NCI-H1417 treated with DMSO at 0.1 percent for 48 hours (cell line): Measurements from ENCODE around the gene GALNT9.
"Not testable (repeated sequence)": the region's sequence is repeated elsewhere in the genome, so short reads cannot be mapped to it uniquely, and the experiment has no call there.

ENCODE experiments used
- DNase-seq: peaks from one replicate; lab custom pipeline; 2025; lab: John Stamatoyannopoulos, UW

Gene GALNT9

DNA sequence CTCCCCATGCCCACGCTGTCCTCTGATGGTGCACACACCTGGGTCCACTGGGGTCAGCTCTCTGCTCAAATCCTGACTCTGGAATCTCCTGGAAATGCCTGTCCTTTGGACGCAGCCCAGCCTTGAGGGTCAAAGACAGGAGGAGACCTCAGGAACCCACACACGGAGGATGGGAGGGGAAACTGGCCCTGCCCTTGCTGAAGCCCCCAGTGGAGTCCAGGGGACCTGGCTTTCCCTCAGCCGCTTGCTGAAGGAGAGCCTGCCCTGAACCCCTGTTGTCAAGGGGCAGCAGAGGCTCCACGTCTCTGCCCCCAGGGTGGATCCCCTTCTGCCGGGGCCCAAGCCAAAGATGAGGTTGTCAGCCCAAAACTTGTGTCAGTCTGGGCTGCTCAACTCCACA is 16.9 kb downstream of the GALNT9 start:
- no peak for DNase-seq

DNA sequence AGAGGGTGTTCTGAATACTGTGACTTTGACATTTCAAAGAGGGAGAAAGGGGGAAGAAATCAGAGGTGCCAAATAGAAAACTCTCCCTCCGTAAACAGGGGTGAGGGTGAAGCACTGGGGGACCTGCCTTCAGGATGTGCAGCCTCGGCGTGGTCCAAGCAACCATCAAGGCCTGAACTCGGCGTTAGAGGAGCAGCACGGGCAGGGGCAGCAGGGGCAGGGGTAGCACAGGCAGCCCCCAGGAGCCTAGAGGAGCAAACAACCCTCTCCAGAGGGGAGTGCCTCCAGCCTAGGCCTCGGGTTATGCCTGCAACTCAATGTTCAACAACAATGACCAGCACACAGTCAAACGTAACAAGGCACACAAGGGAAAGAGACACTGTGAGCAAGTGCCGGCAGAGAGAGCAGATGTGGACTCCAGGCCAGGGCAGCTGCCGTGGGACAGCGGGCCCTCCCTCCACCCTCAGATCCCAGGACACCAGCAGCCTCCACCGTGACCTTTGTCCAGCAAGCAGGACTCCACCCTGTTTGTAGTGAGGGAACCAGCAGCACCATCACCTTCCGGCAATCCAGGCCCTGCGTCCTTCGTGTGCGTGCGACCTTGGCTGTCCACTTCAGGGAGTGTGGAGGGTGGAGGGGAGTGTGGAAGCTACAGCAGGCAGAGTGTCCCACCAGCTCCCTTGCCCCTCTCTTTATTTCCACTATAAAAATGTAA is 18.0 kb downstream of the GALNT9 start:
- DNase-seq = no peak

- DNase-seq = no peak
Observed at GRCh38 chr12:132310181-132311040, 19.0 kb downstream of the GALNT9 start.

DNA sequence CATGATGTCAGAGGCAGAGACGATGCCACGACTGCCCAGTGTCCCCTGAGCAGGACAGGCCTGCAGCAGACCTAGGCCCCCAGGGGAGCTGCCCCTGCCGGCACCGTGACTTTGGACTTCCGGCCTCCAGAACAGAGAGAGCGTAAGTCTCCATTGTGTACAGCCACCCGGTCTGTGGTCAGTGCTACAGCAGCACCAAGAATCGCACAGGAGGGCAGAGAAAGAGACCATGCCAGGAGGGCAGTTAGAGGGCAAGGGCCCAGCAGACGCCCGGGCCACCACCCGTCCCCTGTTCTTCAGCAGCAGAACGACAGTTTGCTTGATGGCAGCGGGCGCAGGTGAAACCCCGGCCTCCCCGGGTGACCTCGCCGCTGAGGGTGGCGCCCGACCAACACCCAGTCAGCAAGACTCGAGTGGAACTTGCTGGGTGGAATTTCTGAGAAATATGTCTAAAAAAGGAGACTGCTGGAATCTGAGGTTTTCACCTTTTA is 19.7 kb downstream of the GALNT9 start:
- DNase-seq = no peak

DNA sequence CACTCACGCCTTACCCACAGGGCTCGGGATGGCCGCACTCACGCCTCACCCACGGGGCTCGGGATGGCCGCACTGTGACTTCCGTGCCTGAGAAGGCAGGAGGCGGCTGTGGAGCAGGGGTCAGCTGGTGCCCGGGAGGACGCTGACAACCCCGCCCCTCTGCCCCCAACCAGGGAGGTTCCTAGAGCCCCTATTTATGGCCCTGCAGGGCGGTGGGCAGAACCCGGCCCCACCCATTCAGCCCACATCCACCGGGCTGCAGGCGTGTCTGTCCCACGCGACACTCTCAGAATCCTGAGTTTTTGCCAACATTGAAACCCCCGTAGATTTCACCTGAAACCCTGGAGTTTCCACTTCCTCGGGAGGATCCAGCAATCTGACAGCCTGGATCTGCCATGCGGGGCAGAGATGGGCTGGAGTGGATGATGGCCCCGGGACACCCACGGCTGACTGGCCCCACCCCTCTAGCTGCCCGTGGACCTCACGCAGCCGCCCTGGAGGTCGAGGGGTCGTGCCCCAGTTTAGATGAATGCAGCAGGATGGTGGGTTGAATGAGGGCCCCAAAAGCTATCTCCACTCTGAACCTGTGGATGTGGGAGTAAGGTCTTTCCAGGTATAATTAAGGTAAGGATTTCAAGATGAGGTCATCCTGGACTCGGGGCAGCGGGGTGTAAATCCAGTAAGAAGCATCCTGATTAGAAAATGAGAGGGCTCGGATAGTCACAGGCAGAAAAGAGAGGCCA is 20.4 kb downstream of the GALNT9 start:
- no peak for DNase-seq

DNA sequence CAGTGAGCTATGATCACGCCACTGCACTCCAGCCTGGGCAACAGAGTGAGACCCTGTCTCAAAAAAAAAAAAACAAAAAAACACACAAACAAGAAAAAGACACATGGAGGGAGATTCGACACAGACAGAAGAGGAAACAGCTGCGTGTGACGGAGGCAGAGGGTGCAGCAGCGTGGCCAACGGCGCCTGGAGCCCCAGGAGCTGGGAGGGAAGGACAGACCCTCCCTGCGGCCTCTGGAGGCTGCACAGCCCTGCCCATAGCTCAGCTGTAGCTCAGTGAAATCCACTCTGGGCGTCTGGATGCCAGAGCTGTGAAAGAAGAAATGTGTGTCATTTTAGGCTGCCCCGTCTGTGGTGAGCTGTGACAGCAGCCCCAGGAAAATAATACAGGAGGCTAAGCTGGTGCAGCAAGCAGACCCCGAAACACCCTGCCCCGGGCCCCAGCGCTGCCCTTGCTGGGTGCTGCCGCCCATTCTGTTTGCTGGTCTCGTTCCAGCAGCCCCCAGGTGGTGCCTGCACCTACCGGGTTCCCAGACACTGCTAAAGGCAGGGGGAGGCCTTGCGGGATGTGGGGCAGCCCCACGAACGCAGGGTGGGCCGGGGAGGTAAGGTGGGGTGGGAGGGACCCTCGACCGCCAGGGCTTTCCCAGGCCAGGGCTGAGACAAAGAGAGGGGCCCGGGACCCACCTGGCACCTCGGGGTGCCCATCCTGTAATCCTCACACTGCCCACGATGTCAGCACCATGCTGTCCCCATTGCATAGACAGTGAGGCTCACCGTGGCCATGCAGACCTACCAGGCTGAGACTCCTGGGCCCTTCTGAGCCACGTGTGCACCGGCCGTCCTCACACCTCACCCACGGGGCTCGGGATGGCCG is 21.2 kb downstream of the GALNT9 start:
- no peak for DNase-seq

DNA sequence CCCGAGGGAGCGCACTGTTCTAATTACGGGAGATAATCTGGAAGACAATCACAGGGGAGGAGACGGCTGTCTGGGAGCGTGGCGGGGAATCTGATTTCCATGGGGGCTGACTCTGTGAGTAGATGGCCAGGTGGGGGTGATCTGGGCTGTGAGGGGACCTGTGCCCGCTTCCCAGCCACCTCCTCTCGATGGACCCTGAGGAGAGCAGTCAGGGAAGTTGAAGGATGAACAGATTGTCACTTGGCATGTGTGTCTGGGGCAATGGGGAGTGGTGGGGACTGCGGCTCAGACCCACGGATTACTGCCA is 22.6 kb downstream of the GALNT9 start:
- no peak for DNase-seq

- no peak for DNase-seq
Observed at GRCh38 chr12:132305991-132306884, 23.2 kb downstream of the GALNT9 start.

DNA sequence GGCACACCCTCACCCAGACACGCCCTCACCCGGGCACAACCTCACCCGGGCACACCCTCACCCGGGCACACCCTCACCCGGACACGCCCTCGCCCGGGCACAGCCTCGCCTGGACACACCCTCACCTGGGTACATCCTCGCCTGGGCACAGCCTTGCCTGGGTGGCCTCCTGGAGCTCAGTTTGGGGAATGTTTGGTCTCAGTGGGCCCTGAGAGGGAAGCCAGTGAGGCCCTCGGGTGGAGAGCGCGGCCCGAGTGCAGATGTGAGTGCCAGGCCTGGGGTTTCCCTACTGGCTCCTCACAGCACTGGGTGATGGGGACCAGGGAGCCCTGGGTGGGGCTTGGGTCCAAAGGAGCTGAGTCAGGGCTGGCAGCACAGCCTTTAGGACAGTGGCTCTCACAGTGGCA is 23.8 kb downstream of the GALNT9 start:
- DNase-seq = no peak

DNA sequence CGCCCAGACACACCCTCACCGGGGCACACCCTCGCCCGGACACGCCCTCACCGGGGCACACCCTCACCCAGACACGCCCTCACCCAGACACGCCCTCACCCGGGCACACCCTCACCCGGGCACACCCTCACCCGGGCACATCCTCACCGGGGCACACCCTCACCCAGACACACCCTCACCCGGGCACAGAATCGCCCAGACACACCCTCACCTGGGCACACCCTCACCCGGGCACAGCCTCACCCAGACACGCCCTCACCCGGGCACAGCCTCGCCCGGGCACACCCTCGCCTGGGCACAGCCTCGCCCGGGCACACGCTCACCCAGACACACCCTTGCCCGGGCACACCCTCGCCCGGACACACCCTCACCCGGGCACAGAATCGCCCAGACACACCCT is 24.5 kb downstream of the GALNT9 start:
- DNase-seq = not testable (repeated sequence)

GRCh38 chr12:132303853-132304373 is 25.5 kb downstream of the GALNT9 start:
- DNase-seq = not testable (repeated sequence)

- DNase-seq = no peak
Observed at GRCh38 chr12:132302466-132303358, 26.7 kb downstream of the GALNT9 start.

GRCh38 chr12:132300789-132301722 is 28.3 kb downstream of the GALNT9 start:
- no peak for DNase-seq

DNA sequence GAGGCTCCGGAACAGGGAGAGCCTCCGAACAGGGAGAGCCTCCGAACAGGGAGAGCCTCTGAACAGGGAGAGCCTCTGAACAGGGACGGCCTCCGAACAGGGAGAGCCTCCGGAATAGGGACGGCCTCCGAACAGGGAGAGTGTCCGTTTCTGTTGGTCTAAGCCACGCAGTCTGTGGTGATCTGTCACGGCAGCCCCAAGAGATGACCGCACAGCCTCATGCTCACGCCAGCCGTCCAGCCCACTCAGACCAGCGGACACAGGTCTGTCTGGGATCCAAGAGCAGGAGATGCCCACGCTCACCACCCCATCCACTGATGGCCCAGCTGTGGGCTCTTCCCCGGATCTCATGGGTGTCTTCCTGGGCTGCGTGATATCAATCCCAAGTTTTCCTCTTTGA is 33.3 kb downstream of the GALNT9 start:
- no peak for DNase-seq

GRCh38 chr12:132295561-132295960 is 33.8 kb downstream of the GALNT9 start:
- not testable (repeated sequence) for DNase-seq

- no peak for DNase-seq
Observed at GRCh38 chr12:132295101-132295526, 34.3 kb downstream of the GALNT9 start.

DNA sequence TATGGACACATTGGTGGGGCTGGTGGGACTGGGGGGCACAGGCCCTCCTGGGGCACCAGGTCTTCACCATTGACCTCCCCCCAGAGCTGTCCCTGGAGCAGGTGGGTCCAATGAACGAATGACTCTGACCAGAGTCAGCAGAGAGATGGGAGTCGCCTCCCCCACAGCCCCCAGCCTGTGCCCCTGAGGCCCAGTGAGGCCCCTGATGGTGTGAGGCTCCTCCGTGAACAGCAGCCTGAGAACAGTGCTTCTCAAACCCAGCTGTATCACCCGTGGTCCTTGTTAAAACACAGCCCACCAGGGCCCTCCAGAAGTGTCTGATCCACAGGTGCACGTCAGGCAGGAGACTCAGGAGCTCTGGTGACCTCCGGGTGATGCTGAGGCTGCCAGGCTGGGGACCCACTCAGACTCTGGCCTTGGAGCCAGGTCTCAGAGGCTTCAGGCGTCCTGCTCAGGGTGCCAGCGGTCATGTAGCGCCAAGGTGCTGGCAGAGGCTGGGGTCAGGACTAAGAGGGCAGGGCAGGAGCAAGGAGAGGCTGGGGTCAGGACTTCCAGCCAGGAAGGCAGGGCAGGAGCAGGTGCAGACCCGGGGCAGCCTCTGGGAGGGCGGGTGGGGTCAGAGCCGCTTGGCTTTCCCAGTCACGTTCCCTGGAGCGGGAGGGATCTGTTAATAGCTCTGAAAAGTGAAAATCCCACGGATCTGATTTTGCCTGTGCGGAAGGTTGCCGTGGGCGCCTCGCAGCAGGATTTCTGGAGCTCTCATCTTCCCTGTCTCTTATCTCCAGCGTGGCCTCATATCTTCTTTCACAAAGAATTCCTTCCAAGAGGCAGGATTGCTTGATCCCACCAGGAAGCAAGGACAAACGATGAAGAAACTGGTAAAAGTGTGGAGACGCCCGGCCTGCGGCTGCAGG is 35.0 kb downstream of the GALNT9 start:
- no peak for DNase-seq
